Spleen (tissue), 7 donors: ENCODE results near the gene ADGRE1.

ENCODE experiments used
- POLR2A ChIP-seq, 3 donors: fragments of 450-650 bp; IDR thresholded peaks; one replicate each; pipeline ENCODE4 v1.5.1; 2017; ENCODE audit warnings: antibody characterized with exemption in 3 of 3, mild to moderate bottlenecking in 1 of 3
- POLR2AphosphoS5 ChIP-seq, 3 donors: sonication (generic); formaldehyde crosslinking; IDR thresholded peaks; one replicate each; pipeline ENCODE4 v1.5.1; 2017; ENCODE audit warnings: antibody characterized with exemption in 3 of 3
- TF ChIP-seq, protein P1 (sequence below), 11 experiments: fragments of 200-600 bp in 7 of 11; fragments of 450-650 bp in 4 of 11; sonication (generic) in 4 of 11; IDR thresholded peaks in 8 of 11; conservative IDR thresholded peaks in 3 of 11; 1 replicate in 7 of 11; 2 replicates in 4 of 11; pipeline versions ENCODE4 v1.4.0 to v1.8.0; 2016 to 2021; ENCODE audit warnings: antibody characterized with exemption in 11 of 11, inconsistent platforms in 4 of 11, mild to moderate bottlenecking in 1 of 11
- donor health status: DM: no; HTN: no; CAD: no; lungs with moderate emphysema.
- donor health status: DM: no; HTN: no; CAD: no.
- donor health status: DM: no; HTN: no; CAD: no.

DNA sequence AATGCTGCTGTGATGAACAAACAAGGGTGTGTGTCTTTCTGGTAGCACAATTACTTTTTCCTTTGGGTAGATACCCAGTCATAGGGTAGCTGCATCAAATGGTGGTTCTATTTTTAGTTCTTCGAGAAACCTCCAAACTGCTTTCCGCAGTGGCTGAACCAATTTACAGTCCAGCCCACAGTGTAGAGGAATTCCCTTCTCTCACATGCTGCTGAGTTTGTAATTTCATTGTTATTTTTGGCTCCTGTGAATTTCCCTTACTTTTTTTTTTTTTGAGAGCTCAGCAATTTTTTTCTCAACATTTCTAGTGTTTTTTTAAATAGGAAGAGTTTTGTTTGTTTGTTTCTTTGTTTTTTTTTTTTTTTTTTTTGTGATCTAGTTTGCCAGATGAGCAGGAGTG lies 37.5 kb upstream of the ADGRE1 start:
- TF ChIP-seq POLR2A (IDR thresholded peaks at IDR 0.05) (no peak), POLR2AphosphoS5 (IDR thresholded peaks at IDR 0.05) (no peak)
- TF ChIP-seq, protein P1, sequence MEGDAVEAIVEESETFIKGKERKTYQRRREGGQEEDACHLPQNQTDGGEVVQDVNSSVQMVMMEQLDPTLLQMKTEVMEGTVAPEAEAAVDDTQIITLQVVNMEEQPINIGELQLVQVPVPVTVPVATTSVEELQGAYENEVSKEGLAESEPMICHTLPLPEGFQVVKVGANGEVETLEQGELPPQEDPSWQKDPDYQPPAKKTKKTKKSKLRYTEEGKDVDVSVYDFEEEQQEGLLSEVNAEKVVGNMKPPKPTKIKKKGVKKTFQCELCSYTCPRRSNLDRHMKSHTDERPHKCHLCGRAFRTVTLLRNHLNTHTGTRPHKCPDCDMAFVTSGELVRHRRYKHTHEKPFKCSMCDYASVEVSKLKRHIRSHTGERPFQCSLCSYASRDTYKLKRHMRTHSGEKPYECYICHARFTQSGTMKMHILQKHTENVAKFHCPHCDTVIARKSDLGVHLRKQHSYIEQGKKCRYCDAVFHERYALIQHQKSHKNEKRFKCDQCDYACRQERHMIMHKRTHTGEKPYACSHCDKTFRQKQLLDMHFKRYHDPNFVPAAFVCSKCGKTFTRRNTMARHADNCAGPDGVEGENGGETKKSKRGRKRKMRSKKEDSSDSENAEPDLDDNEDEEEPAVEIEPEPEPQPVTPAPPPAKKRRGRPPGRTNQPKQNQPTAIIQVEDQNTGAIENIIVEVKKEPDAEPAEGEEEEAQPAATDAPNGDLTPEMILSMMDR (IDR thresholded peaks at IDR 0.05 in 8 of 11, conservative IDR thresholded peaks at IDR 0.05 in 3 of 11): no peak
